HG03457 (cell line): ENCODE results near the gene SCGB1A1.

Source experiments
- ATAC-seq: cut with Tn5 transposase; IDR thresholded peaks from one replicate; pipeline ENCODE4 v1.9.1; 2021; ENCODE audit warnings: moderate number of reproducible peaks; ENCODE audit not compliant: unreplicated experiment

SCGB1A1 gene

DNA sequence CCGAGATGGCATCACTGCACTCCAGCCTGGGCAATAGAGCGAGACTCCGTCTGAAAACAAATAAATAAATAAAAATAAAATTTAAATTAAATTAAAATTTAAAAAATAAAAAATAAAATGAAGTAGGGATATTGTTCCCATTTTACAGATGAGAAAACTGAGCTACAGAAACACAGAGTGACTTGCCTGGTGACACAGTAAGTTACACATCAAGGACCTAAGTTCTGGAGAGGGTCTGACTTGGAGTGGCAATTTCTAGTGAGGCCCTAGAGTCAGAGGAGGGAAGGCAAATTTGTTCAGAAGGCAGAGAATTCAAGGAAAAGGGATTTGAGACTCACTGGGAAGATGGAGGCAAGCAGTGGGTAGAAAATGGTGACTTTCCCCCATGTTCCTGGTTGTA is 2.0 kb downstream of the SCGB1A1 start:
- ATAC-seq = no peak

DNA sequence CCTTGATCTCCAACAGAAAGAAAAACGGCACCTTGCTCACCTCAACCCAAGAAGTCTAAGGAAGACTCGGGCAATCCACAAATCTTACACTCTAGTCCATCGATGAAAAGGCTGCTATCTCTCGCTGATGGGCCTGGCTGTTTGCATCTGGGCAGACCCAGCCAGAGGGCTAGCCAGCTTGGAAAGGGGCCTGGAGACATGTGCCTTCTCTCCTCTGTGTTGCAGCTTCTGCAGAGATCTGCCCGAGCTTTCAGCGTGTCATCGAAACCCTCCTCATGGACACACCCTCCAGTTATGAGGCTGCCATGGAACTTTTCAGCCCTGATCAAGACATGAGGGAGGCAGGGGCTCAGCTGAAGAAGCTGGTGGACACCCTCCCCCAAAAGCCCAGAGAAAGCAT is 3.2 kb downstream of the SCGB1A1 start:
- no peak for ATAC-seq

DNA sequence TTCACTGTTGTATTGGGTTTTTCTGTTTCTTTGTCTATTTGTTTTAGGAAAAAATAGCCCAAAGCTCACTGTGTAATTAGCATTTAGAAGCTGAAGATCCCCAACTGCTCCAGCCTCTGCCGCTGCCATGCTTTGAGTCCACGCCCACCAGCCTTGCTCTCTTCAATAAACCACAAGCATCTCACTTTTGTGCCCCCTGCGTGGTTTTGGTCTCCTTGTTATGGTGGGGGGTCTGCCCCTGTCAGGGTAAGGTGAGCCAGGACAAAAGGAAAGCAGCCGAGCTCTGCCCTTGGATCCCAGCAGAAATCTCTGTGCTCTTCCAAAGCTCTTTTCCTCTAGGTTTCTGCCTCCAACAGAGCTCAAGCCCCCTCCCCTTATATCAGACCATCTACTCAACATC is 4.2 kb downstream of the SCGB1A1 start:
- ATAC-seq = no peak

DNA sequence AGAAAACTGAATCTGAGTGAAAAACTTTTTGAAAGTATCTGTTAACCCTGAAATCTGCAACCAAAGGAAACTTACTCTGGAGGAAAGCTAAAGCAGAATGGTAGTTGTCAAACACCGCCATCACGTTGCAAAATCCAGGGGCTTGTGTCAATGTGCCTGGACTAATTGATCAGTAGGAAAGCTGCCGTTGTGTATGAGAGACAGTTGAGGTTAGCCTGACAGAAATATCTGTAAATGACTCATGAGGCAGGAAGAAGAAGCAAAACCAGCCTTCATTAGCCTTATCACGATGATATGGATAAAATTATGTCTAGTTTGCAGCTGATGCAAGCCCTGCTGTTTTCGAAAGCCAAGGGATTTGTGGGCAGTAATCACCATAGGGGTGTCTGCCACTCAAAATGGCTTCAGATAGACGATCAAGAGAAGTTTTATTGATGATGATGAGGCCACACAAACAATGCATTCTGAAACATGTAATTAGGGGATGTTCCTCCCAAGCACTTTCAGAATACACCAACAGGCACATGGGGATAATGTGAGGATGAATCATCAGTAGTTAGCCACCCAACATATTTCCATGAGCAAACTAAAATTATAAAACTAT is 8.9 kb downstream of the SCGB1A1 start:
- ATAC-seq = no peak

DNA sequence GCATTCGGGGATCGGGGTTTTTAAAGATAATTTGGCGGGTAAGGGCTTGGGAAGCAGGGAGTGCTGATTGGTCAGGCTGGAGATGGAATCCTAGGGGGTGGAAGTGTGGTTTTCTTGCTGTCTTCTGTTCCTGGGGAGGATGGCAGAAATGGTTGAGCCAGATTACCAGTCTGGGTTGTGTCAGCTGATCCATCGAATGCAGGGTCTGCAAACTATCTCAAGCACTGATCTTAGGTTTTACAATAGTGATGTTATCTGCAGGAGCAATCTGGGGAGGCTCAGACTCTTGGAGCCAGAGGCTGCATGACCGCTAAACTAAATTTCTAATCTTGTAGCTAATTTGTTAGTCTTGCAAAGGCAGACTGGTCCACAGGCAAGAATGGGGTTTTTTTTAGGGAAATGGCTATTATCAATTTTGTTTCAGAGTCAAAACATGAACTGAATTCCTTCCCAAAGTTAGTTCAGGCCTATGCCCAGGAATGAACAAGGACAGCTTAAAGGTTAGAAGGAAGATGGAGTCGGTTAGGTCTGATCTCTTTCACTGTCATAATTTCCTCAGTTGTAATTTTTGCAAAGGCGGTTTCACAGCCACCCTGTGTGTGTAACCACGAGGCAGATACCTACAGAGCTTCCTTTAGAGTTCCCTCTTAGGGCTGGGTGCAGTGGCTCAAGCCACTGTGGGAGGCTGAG is 10.2 kb downstream of the SCGB1A1 start:
- no peak for ATAC-seq

DNA sequence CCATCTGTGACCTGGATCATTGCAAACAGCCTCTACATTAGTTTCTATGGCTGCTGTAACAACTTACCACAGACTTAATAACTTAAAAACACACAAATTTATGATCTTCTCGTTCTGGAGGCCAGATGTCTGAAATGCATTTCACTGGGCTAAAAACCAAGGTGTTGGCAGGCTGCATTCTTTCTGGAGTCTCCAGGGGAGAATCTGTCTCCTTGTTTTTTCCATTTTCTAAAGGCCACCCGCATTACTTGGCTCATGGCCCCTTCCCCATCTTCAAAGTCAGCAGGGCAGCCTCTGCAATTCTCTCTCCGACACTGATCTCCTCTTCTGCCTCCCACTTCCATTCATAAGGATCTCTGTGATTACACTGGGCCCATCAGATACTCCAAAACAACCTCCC is 11.6 kb downstream of the SCGB1A1 start:
- no peak for ATAC-seq

DNA sequence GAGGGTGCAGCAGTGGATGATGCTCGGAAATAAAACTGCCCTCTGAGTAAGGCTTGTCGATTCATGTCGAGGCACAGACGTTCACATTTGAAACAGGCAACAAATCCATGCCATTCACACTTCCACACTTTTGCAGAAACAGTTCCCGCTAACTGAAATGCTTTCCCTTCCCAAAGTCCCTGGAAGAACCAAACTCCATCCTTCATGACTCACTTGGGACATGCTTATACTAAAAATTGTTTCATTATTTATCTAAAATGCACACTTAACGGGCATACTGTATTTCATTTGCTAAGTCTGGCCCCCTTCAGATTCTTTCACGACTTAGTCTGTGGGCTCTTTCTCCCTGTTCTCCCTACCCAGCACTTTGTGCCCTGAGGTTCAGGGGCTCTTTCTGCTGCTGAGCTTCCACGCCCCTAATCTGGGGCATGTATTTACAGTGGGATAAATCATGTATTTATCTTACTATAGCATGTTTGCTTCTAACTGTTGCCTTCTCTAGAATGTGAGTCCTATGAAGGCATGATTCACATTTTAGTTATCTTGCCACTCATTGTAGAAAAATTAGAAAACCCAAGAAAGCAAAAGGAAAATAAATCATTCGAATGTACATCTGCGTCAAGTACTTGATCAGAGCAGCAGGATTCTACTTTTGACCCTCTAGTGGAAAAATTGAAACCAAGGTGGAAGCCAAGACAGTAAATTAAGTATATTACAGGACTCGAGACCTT is 12.5 kb downstream of the SCGB1A1 start:
- no peak for ATAC-seq

DNA sequence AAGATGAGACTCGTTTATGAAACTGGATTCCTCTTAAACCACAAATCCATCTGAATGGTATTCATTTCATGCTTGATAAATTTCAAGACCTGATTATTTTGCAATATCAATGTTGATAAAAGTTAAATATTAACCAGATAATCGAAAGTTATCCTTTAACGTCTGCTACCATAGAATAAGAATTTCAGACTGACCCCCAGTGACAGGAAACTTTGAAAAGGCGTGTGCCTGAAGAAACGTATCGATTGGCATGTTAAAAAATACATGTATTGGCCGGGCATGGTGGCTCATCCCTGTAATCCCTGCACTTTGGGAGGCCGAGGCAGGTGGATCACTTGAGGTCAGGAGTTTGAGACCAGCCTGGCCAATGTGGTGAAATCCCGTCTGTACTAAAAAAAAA is 13.9 kb downstream of the SCGB1A1 start:
- ATAC-seq = no peak

DNA sequence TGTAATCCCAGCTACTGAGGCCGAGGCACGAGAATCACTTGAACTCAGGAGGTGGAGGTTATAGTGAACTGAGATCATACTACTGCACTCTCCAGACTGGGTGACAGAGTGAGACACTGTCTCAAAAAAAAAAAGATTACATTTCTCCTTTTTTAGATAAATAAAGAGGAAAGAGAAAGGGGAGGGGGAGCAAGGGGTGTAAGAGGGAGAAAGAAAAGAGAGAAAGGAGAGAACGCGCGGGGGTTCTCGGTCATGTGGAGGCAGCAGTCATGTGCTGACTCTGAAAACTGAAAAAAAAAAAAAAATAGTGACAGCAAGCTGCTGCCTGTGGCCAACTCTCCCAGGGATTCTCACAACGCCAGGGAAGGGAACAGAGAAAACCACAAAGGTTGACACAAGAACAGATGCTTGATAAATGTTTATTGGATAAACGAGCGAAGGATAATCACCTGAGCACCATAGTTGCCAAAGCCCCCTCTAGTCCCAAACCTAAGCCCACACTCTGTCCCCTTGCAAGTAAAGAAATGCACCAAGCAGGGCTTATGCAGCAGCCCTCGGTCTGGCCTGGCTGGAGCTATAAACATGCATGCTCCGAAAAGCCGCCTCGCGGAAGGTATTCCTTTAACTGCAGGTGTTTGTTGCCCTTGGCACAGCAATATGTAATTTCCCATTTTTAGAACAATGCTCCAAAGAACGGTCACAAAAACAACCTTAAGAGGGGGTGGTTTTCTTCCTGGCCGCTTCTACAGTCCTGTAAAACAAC is 14.5 kb downstream of the SCGB1A1 start:
- ATAC-seq = no peak

DNA sequence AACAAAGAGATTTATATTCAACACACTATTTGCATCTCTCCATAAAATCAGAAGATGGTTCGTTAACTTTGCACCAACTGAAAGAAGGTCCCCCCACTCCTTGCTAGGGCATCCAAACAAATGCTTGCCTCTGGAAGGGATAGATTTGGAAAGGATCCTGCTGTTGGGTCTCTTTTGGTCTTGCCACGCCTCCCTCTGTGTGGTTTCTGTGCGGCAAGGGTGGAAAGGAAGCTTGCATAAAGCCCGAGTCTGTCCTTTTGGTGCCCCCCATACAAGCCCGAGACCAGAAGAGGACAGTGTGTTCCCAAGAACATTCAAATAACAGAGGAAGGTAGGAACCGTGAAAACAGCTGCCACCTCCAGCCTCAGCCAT is 15.1 kb downstream of the SCGB1A1 start:
- ATAC-seq = no peak

DNA sequence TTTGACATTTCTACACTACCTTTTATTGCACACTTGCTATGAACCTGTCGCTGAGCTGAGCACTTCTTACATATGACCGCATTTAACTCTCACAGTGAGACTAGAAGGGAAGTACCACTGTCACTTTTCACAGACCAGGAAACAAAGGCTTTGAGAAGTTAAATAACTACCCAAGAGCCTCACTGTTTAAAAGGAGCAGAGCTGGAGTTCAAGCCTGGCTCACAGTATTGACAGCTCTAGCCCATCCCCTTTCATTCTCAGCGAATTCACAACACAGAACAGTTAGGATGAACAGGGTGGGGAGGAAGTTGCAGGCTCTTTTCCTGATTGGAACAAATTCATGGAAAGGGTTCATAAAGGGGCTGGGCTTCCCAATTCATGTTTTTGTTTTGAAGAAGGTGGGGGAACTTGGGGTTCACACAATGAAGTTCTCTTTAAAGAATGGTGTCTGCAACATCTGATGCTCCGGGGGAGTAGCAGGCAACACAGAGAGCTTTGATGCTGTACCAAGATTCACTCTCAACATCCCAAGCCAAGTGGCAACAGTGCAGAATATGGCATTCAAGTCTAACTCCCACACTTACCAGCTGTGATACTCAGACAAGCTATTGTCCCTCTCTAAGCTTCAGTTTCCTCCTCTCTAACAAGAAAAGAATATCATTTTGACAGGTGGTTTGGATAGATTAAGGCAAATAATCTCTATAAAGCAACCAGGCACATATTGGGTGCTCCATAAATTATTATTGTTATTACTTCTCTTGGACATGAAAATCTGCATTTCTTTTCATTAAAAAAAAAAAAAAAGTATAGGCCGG is 17.2 kb downstream of the SCGB1A1 start:
- no peak for ATAC-seq

DNA sequence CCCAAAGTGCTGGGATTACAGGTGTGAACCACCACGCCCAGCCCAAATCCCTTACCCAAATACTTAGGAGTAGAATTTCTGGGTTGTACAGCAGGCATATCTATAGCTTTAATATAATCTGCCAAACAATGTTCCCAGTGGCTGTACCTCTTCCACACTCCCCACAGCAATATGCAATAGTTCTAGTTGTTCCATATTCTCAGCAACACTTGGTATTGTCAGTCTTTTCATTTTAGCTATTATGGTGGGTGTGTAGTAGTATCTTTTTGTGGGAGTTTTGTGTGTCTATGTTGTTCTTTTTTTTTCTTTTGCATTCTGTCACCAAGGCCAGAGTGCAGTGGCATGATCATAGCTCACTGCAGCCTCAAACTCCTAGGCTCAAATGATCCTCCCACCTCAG is 18.8 kb downstream of the SCGB1A1 start:
- ATAC-seq = no peak

DNA sequence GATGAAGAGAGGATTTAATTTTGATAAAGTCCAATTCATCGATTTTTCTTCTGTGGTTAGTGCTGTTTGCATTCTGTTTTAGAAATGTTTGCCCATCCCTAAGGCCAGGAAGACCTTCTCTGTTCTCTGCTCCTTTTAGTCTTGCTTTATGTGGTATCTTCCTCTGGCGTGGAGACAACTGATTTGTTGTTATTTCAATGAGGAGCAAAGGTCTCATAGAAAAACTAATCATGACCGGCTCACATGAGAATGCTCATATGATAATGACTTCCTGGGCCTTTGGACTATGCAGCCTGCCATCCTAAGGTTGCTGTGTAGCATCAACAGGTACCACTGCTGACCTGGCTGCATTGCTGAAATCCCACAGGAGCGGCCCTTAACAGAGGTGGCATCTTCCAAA is 19.8 kb downstream of the SCGB1A1 start:
- no peak for ATAC-seq

DNA sequence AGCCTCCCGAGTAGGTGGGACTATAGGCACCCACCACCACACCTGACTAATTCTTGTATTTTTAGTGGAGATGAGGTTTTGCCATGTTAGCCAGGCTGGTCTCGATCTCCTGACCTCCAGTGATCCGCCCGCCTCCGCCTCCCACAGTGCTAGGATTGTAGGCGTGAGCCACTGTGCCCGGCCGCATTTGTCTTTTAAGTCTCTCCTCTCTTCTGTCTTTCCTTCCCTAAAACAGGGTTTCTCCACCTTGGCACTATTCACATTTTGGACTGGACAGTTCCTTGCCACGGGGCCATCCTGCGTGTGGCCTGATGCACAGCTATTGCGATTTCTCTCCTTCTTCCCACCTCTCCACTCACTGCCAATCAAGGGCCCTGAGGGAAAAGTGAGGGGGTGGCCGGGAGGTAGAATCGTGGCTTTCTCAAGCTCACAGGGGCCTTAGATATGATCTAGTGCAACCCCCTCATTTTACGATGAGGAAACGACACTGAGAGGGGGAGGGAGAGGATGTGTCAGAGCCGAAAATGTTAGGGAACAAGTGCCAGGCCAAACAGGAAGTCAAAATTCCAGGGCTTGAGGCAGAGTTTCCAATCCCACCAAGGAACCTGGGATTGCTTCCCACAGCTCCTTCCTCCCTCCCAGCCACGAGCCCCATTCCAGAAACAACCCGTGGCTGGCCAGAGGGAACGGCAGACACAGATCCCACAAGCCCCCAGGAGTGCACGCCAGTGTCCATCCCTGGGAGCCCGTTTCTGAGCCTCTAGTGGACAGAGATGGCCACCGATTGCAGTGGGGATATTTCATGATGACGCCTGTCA is 21.2 kb downstream of the SCGB1A1 start:
- ATAC-seq = no peak

DNA sequence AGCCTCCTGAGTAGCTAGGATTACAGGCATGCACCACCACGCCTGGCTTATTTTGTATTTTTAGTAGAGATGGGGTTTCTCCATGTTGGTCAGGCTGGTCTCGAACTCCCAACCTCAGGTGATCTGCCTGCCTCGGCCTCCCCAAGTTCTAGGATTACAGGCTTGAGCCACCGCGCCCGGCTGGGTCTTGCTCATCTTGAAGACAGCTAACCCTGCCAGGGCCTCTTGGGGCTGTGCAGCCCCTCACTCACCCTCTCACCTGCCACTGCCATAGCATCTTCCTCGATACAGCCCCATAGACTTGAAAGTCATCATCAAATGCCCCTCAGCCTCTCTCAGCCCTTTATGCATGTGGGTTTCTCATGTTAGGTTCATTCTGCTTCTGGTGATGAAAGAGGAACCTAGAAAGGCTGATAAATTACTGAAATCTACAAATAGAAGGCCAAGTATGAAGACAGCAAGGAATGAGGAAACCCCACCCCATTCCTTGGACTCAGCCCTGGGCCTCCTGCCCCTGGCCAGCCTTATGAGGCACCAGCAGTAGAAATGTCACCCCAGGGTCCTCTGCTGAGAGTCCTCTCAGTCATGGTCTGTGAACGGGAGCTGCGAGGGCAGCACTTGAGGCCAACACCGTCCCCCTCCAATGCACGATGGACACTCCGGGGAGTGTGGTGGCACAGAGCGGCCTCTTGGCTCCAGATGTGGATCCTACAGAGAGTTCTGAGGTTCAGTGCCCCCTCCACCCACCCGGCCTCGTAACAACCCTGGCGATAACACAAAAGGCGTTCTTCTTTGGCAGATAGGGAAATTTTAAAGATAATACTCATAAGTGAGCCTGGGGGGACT is 24.8 kb downstream of the SCGB1A1 start:
- ATAC-seq = no peak

DNA sequence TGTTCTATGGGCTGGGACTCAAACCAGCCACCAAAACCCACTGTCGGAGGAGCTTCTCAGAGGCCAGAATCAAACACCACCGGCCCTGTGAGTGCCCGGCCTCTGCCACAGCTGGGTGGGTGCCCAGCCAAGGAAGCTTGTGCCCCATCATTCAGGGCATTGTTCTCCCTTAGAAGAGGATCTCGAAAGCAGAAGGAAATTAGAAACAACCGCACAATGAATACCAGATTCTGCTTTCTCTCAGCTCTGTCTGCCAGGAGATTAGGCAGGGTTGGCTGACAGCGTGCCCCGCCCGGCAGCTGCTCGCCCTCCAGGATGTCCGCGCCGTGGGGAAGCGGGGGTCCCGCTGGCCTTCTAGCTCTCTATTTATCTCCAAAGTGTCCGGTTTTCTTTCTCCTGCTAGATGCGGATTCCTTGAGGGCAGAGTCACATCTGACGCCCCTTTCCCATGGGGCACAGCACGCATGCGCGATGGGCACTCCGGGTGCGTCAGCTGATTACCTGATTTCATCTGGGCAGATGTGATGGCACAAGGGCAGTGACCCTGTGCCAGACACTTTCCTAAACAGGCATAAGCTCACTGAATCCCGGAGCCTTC is 25.5 kb downstream of the SCGB1A1 start:
- ATAC-seq = no peak

DNA sequence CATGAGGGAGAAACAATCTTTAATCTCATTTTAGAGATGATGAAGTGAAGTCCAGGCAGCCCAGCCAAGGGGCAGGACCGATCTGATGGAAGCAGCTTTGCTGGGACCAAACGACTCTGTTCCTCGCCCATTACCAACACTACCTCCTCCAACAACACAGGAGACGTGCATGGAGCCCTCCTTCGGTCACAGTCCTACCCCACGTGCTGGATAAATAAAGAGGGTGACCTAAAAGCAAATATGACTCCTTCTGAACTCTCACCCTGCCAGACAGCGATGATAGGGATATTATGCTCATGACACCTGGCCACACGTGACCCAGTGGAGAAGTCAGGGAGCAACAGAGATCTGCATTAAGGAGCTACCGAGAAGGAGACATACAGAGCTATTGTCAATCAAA is 26.0 kb downstream of the SCGB1A1 start:
- ATAC-seq = no peak

DNA sequence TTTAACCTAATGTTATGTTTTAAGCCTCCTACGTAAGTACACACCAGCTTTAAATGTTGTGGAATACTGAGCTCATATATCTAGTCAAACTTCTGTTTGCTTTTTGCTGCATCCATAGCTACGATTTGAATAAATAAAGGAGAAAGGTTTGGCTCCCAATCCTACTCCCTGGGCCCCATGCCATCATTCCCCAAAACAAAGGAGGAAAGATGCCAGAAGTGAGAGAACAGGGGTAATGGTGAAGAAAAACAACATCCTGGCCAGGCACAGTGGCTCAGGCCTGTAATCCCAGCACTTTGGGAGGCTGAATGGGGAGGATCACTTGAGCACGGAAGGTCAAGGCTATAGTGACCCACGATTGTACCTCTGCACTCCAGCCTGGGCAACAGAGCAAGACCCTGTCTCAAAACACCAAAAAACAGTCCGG is 26.5 kb downstream of the SCGB1A1 start:
- no peak for ATAC-seq

DNA sequence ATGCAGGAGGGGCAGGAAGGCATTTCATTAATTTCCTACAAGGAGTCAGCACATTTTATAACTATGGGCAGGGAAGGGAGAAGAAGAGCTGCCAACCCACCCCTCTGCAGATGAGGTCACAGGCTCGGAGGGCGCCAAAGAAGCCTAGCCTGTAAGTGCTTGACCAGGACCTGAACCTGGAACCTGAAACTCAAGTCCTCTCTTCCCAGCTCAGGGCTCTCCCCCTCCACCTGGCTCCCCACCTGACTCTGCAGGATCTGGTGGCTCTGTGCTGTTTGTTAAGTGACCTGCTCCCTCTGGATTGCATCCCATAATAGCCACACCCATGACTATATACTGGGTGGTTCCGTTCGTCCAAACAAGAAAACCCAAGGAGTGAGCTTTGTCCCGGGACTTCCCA is 27.3 kb downstream of the SCGB1A1 start:
- no peak for ATAC-seq
